ENCODE results near the gene ITPKB. TPM values are rescaled to one million over a fixed set of nuclear protein-coding genes. Genes with fewer than 3 reads are reported as not detected.
A peak's percentile ranks its signal among the peaks of the same experiment; 100 is the strongest.

ITPKB gene
- total RNA-seq, 1 donor from 2014 or later: 21.2 TPM

GRCh38 chr1:226736908-226737818, 1.9 kb downstream of the ITPKB start:
- Mint-ChIP-seq H3K27ac (no peak overlapping the region), H3K9me3 (no peaks in the 10 kb centered on the region), H3K27me3 (ENCODE audit: low read depth) (no peaks in the 10 kb centered on the region), H3K4me3 (peak overlapping the region; percentile 88), H3K36me3 (peaks cover 2% of the 10 kb centered on the region), H3K4me1 (peaks cover 26% of the 10 kb centered on the region)
- peak in 1 of 2 experiments; percentile 64 for DNase-seq (ENCODE audit: low spot score in 2 of 2, unreplicated experiment in 2 of 2)
- TF ChIP-seq, protein P1, sequence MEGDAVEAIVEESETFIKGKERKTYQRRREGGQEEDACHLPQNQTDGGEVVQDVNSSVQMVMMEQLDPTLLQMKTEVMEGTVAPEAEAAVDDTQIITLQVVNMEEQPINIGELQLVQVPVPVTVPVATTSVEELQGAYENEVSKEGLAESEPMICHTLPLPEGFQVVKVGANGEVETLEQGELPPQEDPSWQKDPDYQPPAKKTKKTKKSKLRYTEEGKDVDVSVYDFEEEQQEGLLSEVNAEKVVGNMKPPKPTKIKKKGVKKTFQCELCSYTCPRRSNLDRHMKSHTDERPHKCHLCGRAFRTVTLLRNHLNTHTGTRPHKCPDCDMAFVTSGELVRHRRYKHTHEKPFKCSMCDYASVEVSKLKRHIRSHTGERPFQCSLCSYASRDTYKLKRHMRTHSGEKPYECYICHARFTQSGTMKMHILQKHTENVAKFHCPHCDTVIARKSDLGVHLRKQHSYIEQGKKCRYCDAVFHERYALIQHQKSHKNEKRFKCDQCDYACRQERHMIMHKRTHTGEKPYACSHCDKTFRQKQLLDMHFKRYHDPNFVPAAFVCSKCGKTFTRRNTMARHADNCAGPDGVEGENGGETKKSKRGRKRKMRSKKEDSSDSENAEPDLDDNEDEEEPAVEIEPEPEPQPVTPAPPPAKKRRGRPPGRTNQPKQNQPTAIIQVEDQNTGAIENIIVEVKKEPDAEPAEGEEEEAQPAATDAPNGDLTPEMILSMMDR (IDR thresholded peaks at IDR 0.05; ENCODE audit: unreplicated experiment): no peak

GRCh38 chr1:226736001-226736907, 2.8 kb downstream of the ITPKB start:
- Mint-ChIP-seq H3K4me3 (peak overlapping the region; percentile 30), H3K27me3 (ENCODE audit: low read depth) (no peaks in the 10 kb centered on the region), H3K27ac (no peak overlapping the region), H3K36me3 (peaks cover 2% of the 10 kb centered on the region), H3K4me1 (peaks cover 30% of the 10 kb centered on the region), H3K9me3 (no peaks in the 10 kb centered on the region)
- TF ChIP-seq, protein P1 (IDR thresholded peaks at IDR 0.05; ENCODE audit: unreplicated experiment): no peak
- DNase-seq (ENCODE audit: low spot score in 2 of 2, unreplicated experiment in 2 of 2): no peak

- Mint-ChIP-seq H3K27ac (no peak overlapping the region), H3K9me3 (no peaks in the 10 kb centered on the region), H3K4me1 (peaks cover 37% of the 10 kb centered on the region)
Measured at GRCh38 chr1:226735576-226735975, 3.5 kb downstream of the ITPKB start.

DNA sequence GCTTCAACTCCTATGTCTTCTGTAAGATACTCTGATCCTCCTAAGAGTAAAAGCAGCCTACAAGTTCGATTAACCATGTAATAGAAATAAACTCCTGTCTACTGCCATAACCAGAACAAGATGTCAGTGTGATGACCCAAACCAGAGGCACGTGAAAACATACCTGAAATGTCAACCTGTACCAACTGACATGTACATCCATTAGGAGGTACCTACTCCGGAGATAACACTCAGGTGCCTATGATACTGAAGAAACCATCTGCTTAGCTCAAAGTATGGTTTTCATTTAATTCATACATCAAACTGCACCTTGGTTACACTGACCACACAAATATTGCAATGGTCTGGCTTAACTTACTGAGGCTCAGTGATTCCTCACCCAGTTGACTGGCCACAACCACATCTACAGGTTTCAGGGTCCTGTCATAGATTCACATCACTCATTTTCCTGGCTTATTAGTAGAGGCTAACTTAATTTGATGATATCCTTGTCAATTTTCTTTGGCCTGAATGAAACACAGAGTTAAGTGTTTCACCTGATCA, 4.4 kb downstream of the ITPKB start:
- H3K27me3 Mint-ChIP-seq (ENCODE audit: low read depth): no peaks in the 10 kb centered on the region
- no peak overlapping the region for H3K4me3 Mint-ChIP-seq
- TF ChIP-seq, protein P1 (IDR thresholded peaks at IDR 0.05; ENCODE audit: unreplicated experiment): no peak
- no peaks in the 10 kb centered on the region for H3K9me3 Mint-ChIP-seq
- H3K4me1 Mint-ChIP-seq: peaks cover 38% of the 10 kb centered on the region
- no peak overlapping the region for H3K27ac Mint-ChIP-seq
- no peak for DNase-seq (ENCODE audit: low spot score in 2 of 2, unreplicated experiment in 2 of 2)
- H3K36me3 Mint-ChIP-seq: peaks cover 2% of the 10 kb centered on the region

More at GRCh38 chr1:226735576-226735975, 3.5 kb downstream of the ITPKB start:
- no peaks in the 10 kb centered on the region for H3K27me3 Mint-ChIP-seq (ENCODE audit: low read depth)
- no peak for DNase-seq (ENCODE audit: low spot score in 2 of 2, unreplicated experiment in 2 of 2)
- no peak overlapping the region for H3K4me3 Mint-ChIP-seq
- TF ChIP-seq, protein P1 (IDR thresholded peaks at IDR 0.05; ENCODE audit: unreplicated experiment): no peak
- H3K36me3 Mint-ChIP-seq: peaks cover 2% of the 10 kb centered on the region

DNA sequence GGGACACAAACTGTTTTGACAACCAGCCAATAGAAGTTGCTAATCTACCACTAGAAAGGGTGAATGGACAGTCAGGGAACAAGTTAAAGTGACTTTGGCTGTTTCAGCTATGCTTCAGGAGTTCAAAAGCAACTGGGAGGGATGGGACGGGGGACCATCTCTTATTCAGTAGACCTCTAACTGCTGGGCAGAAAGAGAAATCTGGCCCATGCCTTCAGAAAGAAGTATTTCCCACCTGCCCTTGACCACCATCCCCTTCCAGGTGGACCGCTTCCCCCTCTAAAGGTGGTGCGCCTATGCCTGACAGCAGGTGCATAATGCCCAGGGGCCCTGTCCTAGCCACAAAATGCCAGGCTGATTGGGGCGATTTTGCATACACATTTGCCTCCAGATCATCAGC, 5.2 kb downstream of the ITPKB start:
- Mint-ChIP-seq H3K9me3 (no peaks in the 10 kb centered on the region), H3K27me3 (ENCODE audit: low read depth) (no peaks in the 10 kb centered on the region), H3K4me3 (no peak overlapping the region), H3K4me1 (peaks cover 30% of the 10 kb centered on the region), H3K27ac (no peak overlapping the region), H3K36me3 (peaks cover 2% of the 10 kb centered on the region)
- DNase-seq (ENCODE audit: low spot score in 2 of 2, unreplicated experiment in 2 of 2): no peak
- TF ChIP-seq, protein P1 (IDR thresholded peaks at IDR 0.05; ENCODE audit: unreplicated experiment): no peak

All from mesothelial cell of epicardium (in vitro differentiated cells).